Liver (tissue), 9 donors: ENCODE measurements around the gene MED12. TPM values are rescaled to one million over a fixed set of nuclear protein-coding genes. Genes with fewer than 3 reads are reported as not detected.

Source experiments
- DNase-seq: peaks from one replicate; pipeline ENCODE4 v3.0.0-alpha.2; 2017; ENCODE audit warnings: low spot score
- H3K27ac ChIP-seq, 2 donors: one replicate each; pipeline ENCODE4 v1.7.0; 2013; ENCODE audit warnings: inconsistent platforms in 2 of 2, low read length in 2 of 2, control low read depth in 1 of 2, low read depth in 1 of 2, mild to moderate bottlenecking in 1 of 2
- H3K27me3 ChIP-seq, 4 donors: one replicate each; pipeline versions ENCODE4 v1.6.1 to v1.7.0; 2013; ENCODE audit warnings: low read length in 3 of 4, inconsistent platforms in 1 of 4, mild to moderate bottlenecking in 1 of 4, moderate library complexity in 1 of 4; ENCODE audit not compliant: control insufficient read depth in 4 of 4, insufficient read depth in 4 of 4
- H3K36me3 ChIP-seq, 4 donors: one replicate each; pipeline versions ENCODE4 v1.6.1 to v1.7.0; 2013; ENCODE audit warnings: low read length in 3 of 4, mild to moderate bottlenecking in 3 of 4, low read depth in 1 of 4, moderate library complexity in 1 of 4; ENCODE audit not compliant: control insufficient read depth in 4 of 4, insufficient read depth in 3 of 4
- H3K4me1 ChIP-seq, 4 donors: one replicate each; pipeline versions ENCODE4 v1.6.1 to v1.7.0; 2013; ENCODE audit warnings: low read length in 3 of 4, mild to moderate bottlenecking in 3 of 4, moderate library complexity in 1 of 4; ENCODE audit not compliant: control insufficient read depth in 4 of 4, insufficient read depth in 4 of 4
- H3K4me3 ChIP-seq, 3 donors: one replicate each; pipeline versions ENCODE4 v1.6.1 to v1.7.0; 2013; ENCODE audit warnings: low read length in 3 of 3, control low read depth in 1 of 3, low read depth in 1 of 3, mild to moderate bottlenecking in 1 of 3
- H3K9ac ChIP-seq, 2 donors: one replicate each; pipeline ENCODE4 v1.7.0; 2013; ENCODE audit warnings: low read length in 2 of 2, mild to moderate bottlenecking in 2 of 2, moderate library complexity in 2 of 2, control low read depth in 1 of 2, low read depth in 1 of 2
- H3K9me3 ChIP-seq, 4 donors: one replicate each; pipeline versions ENCODE4 v1.6.1 to v1.7.0; 2013; ENCODE audit warnings: low read length in 3 of 4; ENCODE audit not compliant: control insufficient read depth in 4 of 4
- ATF3 ChIP-seq: IDR thresholded peaks from 2 replicates; pipeline ENCODE4 v1.6.1; 2016; ENCODE audit warnings: antibody characterized with exemption
- CTCF ChIP-seq: fragments of 150-350 bp; IDR thresholded peaks from 2 replicates; pipeline ENCODE4 v1.5.1; 2017; ENCODE audit warnings: improper control_type of control experiment, low read depth, low read length; ENCODE audit not compliant: missing input control
- EGR1 ChIP-seq, 2 donors: IDR thresholded peaks; 2 replicates each; pipeline ENCODE4 v1.6.1; 2016 to 2018; ENCODE audit warnings: antibody characterized with exemption in 2 of 2, low read depth in 2 of 2
- FOXA1 ChIP-seq: IDR thresholded peaks from 2 replicates; pipeline ENCODE4 v1.6.1; 2016; ENCODE audit warnings: antibody characterized with exemption
- FOXA2 ChIP-seq: IDR thresholded peaks from 2 replicates; pipeline ENCODE4 v1.6.1; 2016; ENCODE audit warnings: antibody characterized with exemption
- GABPA ChIP-seq, 2 donors: IDR thresholded peaks in 1 of 2; conservative IDR thresholded peaks in 1 of 2; 2 replicates each; pipeline ENCODE4 v1.6.1; 2016; ENCODE audit warnings: antibody characterized with exemption in 2 of 2, mild to moderate bottlenecking in 1 of 2, moderate library complexity in 1 of 2
- HNF4A ChIP-seq, 2 donors: conservative IDR thresholded peaks; 2 replicates each; pipeline ENCODE4 v1.6.1; 2016; ENCODE audit warnings: antibody characterized with exemption in 2 of 2, mild to moderate bottlenecking in 2 of 2
- HNF4G ChIP-seq: IDR thresholded peaks from 2 replicates; pipeline ENCODE4 v1.6.1; 2016; ENCODE audit warnings: antibody characterized with exemption
- JUND ChIP-seq, 2 donors: IDR thresholded peaks; 2 replicates each; pipeline ENCODE4 v1.6.1; 2016; ENCODE audit warnings: antibody characterized with exemption in 2 of 2
- MAX ChIP-seq: IDR thresholded peaks from 2 replicates; pipeline ENCODE4 v1.6.1; 2016; ENCODE audit warnings: antibody characterized with exemption
- NR2F2 ChIP-seq: IDR thresholded peaks from 2 replicates; pipeline ENCODE4 v1.6.1; 2016; ENCODE audit warnings: antibody characterized with exemption
- RAD21 ChIP-seq, 2 donors: IDR thresholded peaks; 2 replicates each; pipeline ENCODE4 v1.6.1; 2016; ENCODE audit warnings: antibody characterized with exemption in 2 of 2, mild to moderate bottlenecking in 2 of 2
- REST ChIP-seq: IDR thresholded peaks from 2 replicates; pipeline ENCODE4 v1.6.1; 2016; ENCODE audit warnings: antibody characterized with exemption, mild to moderate bottlenecking
- RXRA ChIP-seq, 2 donors: IDR thresholded peaks; 2 replicates each; pipeline ENCODE4 v1.6.1; 2017 to 2018; ENCODE audit warnings: antibody characterized with exemption in 2 of 2, mild to moderate bottlenecking in 1 of 2
- SP1 ChIP-seq: IDR thresholded peaks from 2 replicates; pipeline ENCODE4 v1.6.1; 2018; ENCODE audit warnings: antibody characterized with exemption, mild to moderate bottlenecking
- TAF1 ChIP-seq: conservative IDR thresholded peaks from 2 replicates; pipeline ENCODE4 v1.6.1; 2016; ENCODE audit warnings: antibody characterized with exemption, mild to moderate bottlenecking
- YY1 ChIP-seq: IDR thresholded peaks from 2 replicates; pipeline ENCODE4 v1.6.1; 2016; ENCODE audit warnings: antibody characterized with exemption, mild to moderate bottlenecking
- ZBTB33 ChIP-seq: IDR thresholded peaks from 2 replicates; pipeline ENCODE4 v1.6.1; 2016; ENCODE audit warnings: antibody characterized with exemption
- WGBS: extraction: QIAGEN DNeasy Blood & Tissue Kit; methylation state at CpG from one replicate; pipeline ENCODE4 v1.1.7; 2013; 5-methylcytosine and 5-hydroxymethylcytosine counted together
- polyA plus RNA-seq, 2 donors: library from polyadenylated mRNA; stranded (reverse) in 1 of 2; unstranded in 1 of 2; fragments of 200-250 nt in 1 of 2; fragments of >200 nt in 1 of 2; fragmentation: Nextera tagmentation in 1 of 2; extraction: Ambion mirVana in 1 of 2; gene quantifications; one replicate each; pipeline versions ENCODE4 v1.2.1 to v1.2.3, GENCODE V29; 2013 to 2015
- total RNA-seq, 2 donors: library from RNA; depleted of rRNA; stranded (reverse); fragments of >200 nt; gene quantifications; one replicate each; pipeline ENCODE4 v1.2.3, GENCODE V29; 2014
- donor health status: healthy.
- donor health status: healthy.
- donor health status: healthy.
- donor health status: healthy.
- donor health status: healthy.

The MED12 gene
- total and polyA plus RNA-seq, 4 donors: 3.2 to 25.6 (median 9.3) TPM

GRCh38 chrX:71164071-71164470 lies 45.7 kb downstream of the MED12 start:
- 97% methylated on average over 12 of the region's 12 CpGs for WGBS
- no peaks in the 10 kb centered on the region for H3K27me3 ChIP-seq
- no peak for DNase-seq
- no peak overlapping the region for H3K4me3 ChIP-seq
- no peaks in the 10 kb centered on the region for H3K36me3 ChIP-seq
- TF ChIP-seq FOXA2 (no peak), YY1 (no peak), MAX (no peak), ATF3 (no peak), FOXA1 (no peak), TAF1 (no peak), ZBTB33 (no peak), SP1 (no peak), GABPA (IDR thresholded peaks at IDR 0.05 in 1 of 2, conservative IDR thresholded peaks at IDR 0.05 in 1 of 2) (no peak), NR2F2 (no peak), RAD21 (IDR thresholded peaks at IDR 0.05) (no peak), HNF4G (no peak), EGR1 (IDR thresholded peaks at IDR 0.05; ENCODE audit: low read depth in 2 of 2) (no peak), JUND (IDR thresholded peaks at IDR 0.05) (no peak), REST (no peak), RXRA (IDR thresholded peaks at IDR 0.05) (no peak), CTCF (no peak), HNF4A (conservative IDR thresholded peaks at IDR 0.05) (no peak)
- H3K27ac ChIP-seq: no peak overlapping the region
- no peak overlapping the region for H3K9ac ChIP-seq
- no peaks in the 10 kb centered on the region for H3K4me1 ChIP-seq
- H3K9me3 ChIP-seq: no peaks in the 10 kb centered on the region
